ENCODE results near the gene SLC1A7.

DNA sequence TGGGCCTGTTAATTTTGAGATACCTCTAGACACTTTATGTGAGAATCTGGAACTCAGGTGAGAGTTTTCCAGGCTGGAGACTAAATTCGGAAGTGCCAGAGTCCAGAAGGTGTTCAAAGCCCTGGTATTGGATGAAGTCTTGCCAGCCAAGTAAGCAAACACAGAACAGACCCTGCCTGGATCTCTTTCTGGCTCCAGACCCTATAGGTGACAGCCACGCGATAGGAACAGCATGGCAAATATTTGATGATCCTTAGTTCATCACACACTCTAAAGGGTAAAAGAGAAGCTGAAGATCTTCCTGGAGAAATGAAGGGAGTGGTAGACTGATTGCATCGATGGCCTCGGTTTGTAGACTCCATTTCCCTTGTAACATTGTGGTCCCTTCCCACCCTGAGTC is 30.7 kb downstream of the SLC1A7 start:
- TF ChIP-seq SP1 (IDR thresholded peaks at IDR 0.05; ENCODE audit: low read depth), result no peak
- TF ChIP-seq POLR2A (IDR thresholded peaks at IDR 0.05; ENCODE audit: borderline replicate concordance, extremely low read depth, insufficient read depth, insufficient read length), result no peak
- no peak for TF ChIP-seq CTCF (IDR thresholded peaks at IDR 0.05 in 2 of 3, conservative IDR thresholded peaks at IDR 0.05 in 1 of 3; ENCODE audit: borderline replicate concordance in 1 of 3, insufficient read depth in 1 of 3, low read depth in 2 of 3, low read length in 2 of 3)
- TF ChIP-seq JUND (IDR thresholded peaks at IDR 0.05), result no peak
- TF ChIP-seq EZH2 (IDR thresholded peaks at IDR 0.05), result no peak
- no peak for TF ChIP-seq POLR2AphosphoS5 (IDR thresholded peaks at IDR 0.05; ENCODE audit: low read depth, low read length)
- TF ChIP-seq MAX (IDR thresholded peaks at IDR 0.05), result no peak
- no peak for TF ChIP-seq FOSL1 (IDR thresholded peaks at IDR 0.05; ENCODE audit: low read depth)
- TF ChIP-seq EGR1 (IDR thresholded peaks at IDR 0.05; ENCODE audit: low read depth), result no peak

All from HCT116 (cell line).